Cardiac fibroblast (primary cell): ENCODE results near the gene ACAP3.

Experiments
- DNase-seq, 2 donors: peaks; one replicate each; pipeline versions ENCODE4 v3.0.0 to v3.0.0-alpha.2; 2010; ENCODE audit warnings: low read depth in 2 of 2
- H3K4me3 ChIP-seq, 2 donors: replicated peaks in 1 of 2; 1 replicate in 1 of 2; 2 replicates in 1 of 2; pipeline ENCODE4 v1.5.1; 2011; ENCODE audit warnings: low read depth in 2 of 2, low read length in 2 of 2, mild to moderate bottlenecking in 2 of 2, moderate library complexity in 1 of 2
- CTCF ChIP-seq: IDR thresholded peaks from one replicate; pipeline ENCODE4 v1.5.1; 2011; ENCODE audit warnings: low read depth, mild to moderate bottlenecking, low read length, inconsistent platforms

The ACAP3 gene

DNA sequence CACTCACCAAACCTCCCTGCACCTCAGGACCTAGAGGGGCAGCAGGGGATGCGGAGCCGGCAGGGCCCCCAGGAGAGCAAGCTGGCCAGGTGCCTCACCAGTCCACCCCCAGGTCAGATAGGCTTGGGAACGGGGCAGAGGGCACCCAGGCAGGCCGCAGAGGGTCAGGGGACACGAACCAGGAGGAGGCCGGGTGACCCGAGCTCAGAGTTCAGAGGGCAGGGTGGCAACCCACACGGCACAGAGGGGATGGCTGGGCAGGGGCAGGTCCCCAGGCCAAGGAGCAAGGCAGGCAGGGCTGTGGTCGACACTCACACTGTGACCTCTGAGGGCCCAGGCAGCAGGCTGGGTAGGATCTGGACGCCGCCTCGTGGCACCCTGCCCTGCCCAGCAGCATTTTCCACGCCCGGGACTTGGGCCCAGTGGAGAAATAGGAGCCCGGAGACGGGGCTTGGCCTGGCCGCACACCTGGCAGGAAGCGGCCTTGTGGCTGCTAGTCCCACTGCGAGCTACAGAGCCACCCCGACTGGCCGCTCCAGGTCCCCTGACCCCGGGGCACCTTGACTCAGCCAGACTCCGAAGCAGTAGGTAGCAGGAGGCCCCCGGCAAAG, 36.2 kb upstream of the ACAP3 start:
- DNase-seq = no peak
- TF ChIP-seq CTCF = no peak
- H3K4me3 ChIP-seq = no peak overlapping the region

DNA sequence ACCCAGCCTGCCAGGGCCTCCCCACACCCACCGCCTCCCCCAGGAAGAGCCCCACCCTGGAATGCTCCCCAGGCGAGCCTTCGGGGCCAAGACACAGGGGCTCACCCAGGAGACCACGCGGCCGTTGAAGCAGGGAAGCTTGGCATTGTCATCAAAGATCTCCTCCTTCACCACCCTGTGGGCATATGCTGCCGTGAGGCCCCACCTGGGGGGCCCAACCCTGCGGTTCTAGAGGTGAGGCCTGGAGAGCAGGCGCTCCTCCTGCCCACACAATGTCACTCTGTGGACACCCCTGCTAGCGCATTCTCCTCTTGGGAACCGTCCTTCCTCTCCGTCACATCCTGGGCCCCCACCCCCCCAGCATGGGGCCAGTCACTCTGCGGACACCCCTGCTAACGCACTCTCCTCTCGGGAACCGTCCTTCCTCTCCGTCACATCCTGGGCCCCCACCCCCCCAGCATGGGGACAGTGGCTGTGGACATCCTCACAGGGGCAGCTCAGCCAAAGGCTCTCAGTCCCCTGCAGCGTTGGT, 34.9 kb upstream of the ACAP3 start:
- no peak for TF ChIP-seq CTCF
- H3K4me3 ChIP-seq = no peak overlapping the region
- no peak for DNase-seq

DNA sequence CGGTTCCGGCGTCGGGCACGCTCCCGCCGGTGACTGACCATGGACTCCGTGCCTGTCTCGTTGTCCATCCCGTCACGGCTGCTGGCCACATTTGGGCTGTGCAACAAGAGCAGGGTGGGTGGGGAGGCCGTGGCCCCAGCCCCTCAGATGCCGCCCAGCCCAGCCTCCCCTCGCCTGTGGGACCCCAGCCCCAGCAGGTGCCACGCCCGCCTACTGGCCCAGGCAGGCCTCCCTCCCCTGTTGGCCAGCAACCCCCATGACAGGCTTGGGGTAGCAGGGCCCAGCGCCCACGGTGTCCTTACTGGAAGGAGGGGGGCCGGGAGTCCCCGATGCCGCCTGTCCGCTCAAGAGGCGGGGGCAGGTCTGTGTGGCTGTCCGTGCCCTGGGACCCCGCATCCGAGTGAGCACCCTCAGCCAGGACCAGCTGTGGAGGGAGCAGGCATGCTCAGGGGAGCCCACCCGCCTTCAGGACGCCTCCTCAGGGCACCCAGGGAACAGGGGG, 34.4 kb upstream of the ACAP3 start:
- no peak for TF ChIP-seq CTCF
- DNase-seq = no peak
- no peak overlapping the region for H3K4me3 ChIP-seq

- DNase-seq = no peak
- TF ChIP-seq CTCF = no peak
- H3K4me3 ChIP-seq = no peak overlapping the region
Observed at GRCh38 chr1:1341549-1342021, 33.9 kb upstream of the ACAP3 start.

- no peak for DNase-seq
- H3K4me3 ChIP-seq = no peak overlapping the region
- TF ChIP-seq CTCF = no peak
Observed at GRCh38 chr1:1340791-1341548, 33.2 kb upstream of the ACAP3 start.

- no peak for DNase-seq
- no peak overlapping the region for H3K4me3 ChIP-seq
- no peak for TF ChIP-seq CTCF
Observed at GRCh38 chr1:1340185-1340584, 32.5 kb upstream of the ACAP3 start.
